K562 (cell line): Measurements from ENCODE around the gene PDHA2. TPM values are rescaled to one million over a fixed set of nuclear protein-coding genes. Genes with fewer than 3 reads are reported as not detected.

Experiments
- ATAC-seq: fragments of 200-7000 bp; cut with Tn5 transposase; 3 replicates; pipeline ENCODE4 v1.9.1; 2020; ENCODE audit warnings: moderate library complexity
- BruUV-seq: library from RNA; stranded (reverse); fragments of 400-500 nt; replicated peaks from 2 replicates; lab custom pipeline; 2021; lab: Mats Ljungman, UMichigan
- CTCF ChIA-PET: fragments of 300-600 bp; formaldehyde crosslinking; extraction: SDS; loops from one replicate; lab custom pipeline; 2021; ENCODE audit warnings: low intra/inter-chr PET ratio; lab: Yijun Ruan, JAX
- POLR2A ChIA-PET: fragments of 300-600, 350-650 bp; sonication (Branson Sonifier 250); formaldehyde crosslinking; extraction: SDS; loops from one replicate; lab custom pipeline; 2021; ENCODE audit warnings: antibody characterized with exemption, inconsistent platforms; lab: Yijun Ruan, JAX
- DNase-seq, 4 experiments: peaks; one replicate each; pipeline versions ENCODE4 v3.0.0 to v3.0.0-alpha.2; 2011 to 2018; ENCODE audit warnings: low spot score in 3 of 4, mixed read lengths in 3 of 4; ENCODE audit errors: extremely low read depth in 1 of 4
- FAIRE-seq: peaks from 2 replicates; lab custom pipeline; 2011; peaks lifted over from hg19 to GRCh38; lab: Jason Lieb, UNC
- H2AFZ ChIP-seq: 2 replicates; pipeline ENCODE4 v1.6.0; 2011; ENCODE audit warnings: low read depth, low read length, control low read depth, inconsistent platforms
- H3K27ac ChIP-seq: fragments of 200-600 bp; 3 replicates; pipeline ENCODE4 v1.8.0; 2011; ENCODE audit warnings: low read depth, mild to moderate bottlenecking, control low read depth, inconsistent platforms, low read length, moderate library complexity, mixed read lengths; ENCODE audit errors: extremely low read depth
- H3K27me3 ChIP-seq, 2 experiments: fragments of 300-600 bp in 1 of 2; 2 replicates in 1 of 2; 3 replicates in 1 of 2; pipeline versions ENCODE4 v1.6.0 to v1.8.0; 2011; ENCODE audit warnings: inconsistent platforms in 2 of 2, low read length in 2 of 2, mild to moderate bottlenecking in 1 of 2, mixed read lengths in 1 of 2, moderate library complexity in 1 of 2; ENCODE audit not compliant: control insufficient read depth in 2 of 2, insufficient read depth in 2 of 2
- H3K36me3 ChIP-seq: fragments of 300-600 bp; 3 replicates; pipeline ENCODE4 v1.8.0; 2011; ENCODE audit warnings: mild to moderate bottlenecking, low read length, inconsistent platforms; ENCODE audit not compliant: control insufficient read depth, insufficient read depth
- H3K4me1 ChIP-seq, 2 experiments: fragments of 200-600 bp in 1 of 2; replicated peaks in 1 of 2; 2 replicates in 1 of 2; 3 replicates in 1 of 2; pipeline versions ENCODE4 v1.5.1 to v1.8.0; 2011; ENCODE audit warnings: inconsistent platforms in 2 of 2, low read length in 2 of 2, mild to moderate bottlenecking in 1 of 2, mixed read lengths in 1 of 2, moderate library complexity in 1 of 2; ENCODE audit not compliant: control insufficient read depth in 2 of 2, insufficient read depth in 2 of 2
- H3K4me2 ChIP-seq: 2 replicates; pipeline ENCODE4 v1.6.1; 2011; ENCODE audit warnings: low read length, control low read depth, inconsistent platforms, mixed read lengths; ENCODE audit not compliant: insufficient read depth
- H3K4me3 ChIP-seq: fragments of 200-600 bp; sonication (generic), shearing (Covaris generic); 2 replicates; pipeline ENCODE4 v1.5.1; 2016; ENCODE audit warnings: control low read depth, inconsistent platforms
- H3K79me2 ChIP-seq: fragments of 200-600 bp; 3 replicates; pipeline ENCODE4 v1.8.0; 2011; ENCODE audit warnings: low read length, inconsistent platforms; ENCODE audit not compliant: control insufficient read depth, insufficient read depth
- H3K9ac ChIP-seq, 2 experiments: 2 replicates each; pipeline versions ENCODE4 v1.6.0 to v1.6.1; 2011; ENCODE audit warnings: low read depth in 2 of 2, low read length in 2 of 2, control low read depth in 1 of 2, inconsistent platforms in 1 of 2, mild to moderate bottlenecking in 1 of 2, mixed read lengths in 1 of 2; ENCODE audit not compliant: insufficient read depth in 1 of 2
- H3K9me1 ChIP-seq: one replicate; pipeline ENCODE4 v1.6.0; 2011; ENCODE audit warnings: inconsistent platforms, mild to moderate bottlenecking, low read length, moderate library complexity; ENCODE audit not compliant: control insufficient read depth, insufficient read depth
- H3K9me3 ChIP-seq: replicated peaks from 2 replicates; pipeline ENCODE4 v1.5.1; 2011; ENCODE audit warnings: low read depth, low read length, inconsistent platforms; ENCODE audit not compliant: control insufficient read depth, insufficient read depth
- H4K20me1 ChIP-seq: replicated peaks from 2 replicates; pipeline ENCODE4 v1.6.1; 2011; ENCODE audit warnings: low read length, inconsistent platforms, mixed read lengths; ENCODE audit not compliant: control insufficient read depth, insufficient read depth
- ADNP ChIP-seq: fragments of 200-800 bp; sonication (Bioruptor generic); IDR thresholded peaks from 2 replicates; pipeline ENCODE4 v1.6.1; 2016; ENCODE audit warnings: missing genetic modification characterization, missing compliant biosample characterization
- DACH1 ChIP-seq: fragments of 450-650 bp; IDR thresholded peaks from 2 replicates; pipeline ENCODE4 v1.6.1; 2018; ENCODE audit not compliant: partially characterized antibody
- FOXK1 ChIP-seq: sonication (generic); formaldehyde crosslinking; IDR thresholded peaks from 2 replicates; pipeline ENCODE4 v1.8.0; 2022; ENCODE audit warnings: missing genetic modification reagents, mild to moderate bottlenecking, borderline replicate concordance
- GTF2B ChIP-seq: IDR thresholded peaks from 2 replicates; pipeline ENCODE4 v1.6.1; 2011; ENCODE audit not compliant: insufficient read length; ENCODE audit errors: extremely low read depth
- HIVEP1 ChIP-seq: fragments of 250-450 bp; sonication (Bioruptor Pico); IDR thresholded peaks from 2 replicates; pipeline ENCODE4 v1.4.0; 2020; ENCODE audit warnings: mild to moderate bottlenecking
- MCM3 ChIP-seq: fragments of 450-650 bp; IDR thresholded peaks from 2 replicates; pipeline ENCODE4 v1.6.1; 2016
- MTA1 ChIP-seq: fragments of 450-650 bp; IDR thresholded peaks from 2 replicates; pipeline ENCODE4 v1.6.1; 2017; ENCODE audit warnings: borderline replicate concordance
- PYGO2 ChIP-seq: fragments of 450-650 bp; IDR thresholded peaks from 2 replicates; pipeline ENCODE4 v1.6.1; 2016; ENCODE audit warnings: mild to moderate bottlenecking, missing genetic modification characterization, moderate library complexity, missing compliant biosample characterization
- TEAD2 ChIP-seq: fragments of 450-650 bp; IDR thresholded peaks from 2 replicates; pipeline ENCODE4 v1.6.1; 2016; ENCODE audit warnings: missing genetic modification characterization, control low read depth, missing compliant biosample characterization
- ZNF140 ChIP-seq: fragments of 250-450 bp; sonication (Bioruptor Pico); IDR thresholded peaks from 2 replicates; pipeline ENCODE4 v1.8.0; 2021; ENCODE audit warnings: moderate library complexity, mild to moderate bottlenecking, inconsistent platforms
- ZNF197 ChIP-seq: fragments of 200-800 bp; sonication (Bioruptor generic); IDR thresholded peaks from 2 replicates; pipeline ENCODE4 v1.6.1; 2016; ENCODE audit warnings: low read depth, missing genetic modification characterization, missing compliant biosample characterization
- ZNF57 ChIP-seq: fragments of 450-650 bp; formaldehyde crosslinking; IDR thresholded peaks from 2 replicates; pipeline ENCODE4 v1.4.0; 2020; ENCODE audit warnings: mild to moderate bottlenecking, moderate library complexity
- ZNF75A ChIP-seq: fragments of 450-650 bp; formaldehyde crosslinking; IDR thresholded peaks from 2 replicates; pipeline ENCODE4 v1.4.0; 2020; ENCODE audit warnings: mild to moderate bottlenecking
- WGBS: fragments of 100-300 bp; shearing (Covaris generic); methylation state at CpG from one replicate; pipeline ENCODE4 v1.1.6; 2016; ENCODE audit warnings: low coverage, mixed read lengths; ENCODE audit not compliant: insufficient coverage; ENCODE audit errors: missing lambda C conversion rate; 5-methylcytosine and 5-hydroxymethylcytosine counted together
- in situ Hi-C: fragments of 300-500 bp; cut with MboI; formaldehyde crosslinking; loops from 4 replicates; pipeline ENCODE4 v1.15.0; 2018; ENCODE audit warnings: inconsistent platforms, mixed read lengths
- intact Hi-C: fragments of 100-400 bp; cut with micrococcal nuclease; formaldehyde crosslinking; loops from 2 replicates; pipeline ENCODE4 v1.14.2; 2022
- polyA plus RNA-seq, 8 experiments: library from polyadenylated mRNA; depleted of rRNA in 4 of 8; stranded (reverse) in 5 of 8; unstranded in 3 of 8; fragments of >200 nt; fragmentation: Nextera tagmentation in 2 of 8; fragmentation: Illumina TruSeq in 1 of 8; extraction: Ambion mirVana in 2 of 8; extraction: Trizol in 1 of 8; gene quantifications; 2 replicates each; pipeline versions ENCODE4 v1.2.1 to v1.2.3, GENCODE V29; 2011 to 2014; ENCODE audit warnings: inconsistent platforms in 1 of 8, missing spikeins in 1 of 8
- total RNA-seq, 7 experiments: library from RNA; depleted of rRNA in 6 of 7; stranded (reverse); fragments of >200 nt in 6 of 7; fragmentation: Illumina TruSeq in 2 of 7; extraction: Trizol in 2 of 7; gene quantifications; 2 replicates each; pipeline versions ENCODE4 v1.2.1 to v1.2.3, GENCODE V29; 2011 to 2021; ENCODE audit warnings: low replicate concordance in 1 of 7

The PDHA2 gene
- total and polyA plus RNA-seq, 9 of the 15 experiments (the other 6 are each of a cell fraction or from before 2014, with no cell fraction given), result not detected

- Histone ChIP-seq H3K4me1 (no peaks in the 10 kb centered on the region), H3K27ac (no peak overlapping the region), H3K79me2 (no peaks in the 10 kb centered on the region), H3K9me3 (no peaks in the 10 kb centered on the region), H3K36me3 (no peaks in the 10 kb centered on the region), H2AFZ (no peak overlapping the region), H3K9me1 (no peaks in the 10 kb centered on the region), H3K9ac (no peak overlapping the region), H3K4me2 (no peak overlapping the region), H3K27me3 (no peaks in the 10 kb centered on the region), H4K20me1 (no peaks in the 10 kb centered on the region), H3K4me3 (no peak overlapping the region)
- intact Hi-C loops, result no loop called here
- ATAC-seq (no peak), DNase-seq (no peak), FAIRE-seq (no peak)
- WGBS, result 0% methylated on average over 4 of the region's 4 CpGs
- POLR2A ChIA-PET, result no interaction called here
- no peak for TF ChIP-seq MCM3
- TF ChIP-seq DACH1, result no peak
- TF ChIP-seq ZNF75A (CRISPR knock-in tag), result no peak
- no peak for TF ChIP-seq TEAD2 (tag)
- TF ChIP-seq GTF2B, result no peak
- TF ChIP-seq ZNF57 (CRISPR knock-in tag), result no peak
- no peak for TF ChIP-seq ADNP (tag)
- TF ChIP-seq PYGO2 (tag), result no peak
- TF ChIP-seq FOXK1 (CRISPR knock-in tag), result no peak
- TF ChIP-seq ZNF140, result no peak
- TF ChIP-seq MTA1, result no peak
- no peak for TF ChIP-seq ZNF197 (CRISPR knock-in tag)
- TF ChIP-seq HIVEP1 (CRISPR knock-in tag), result no peak
- BruUV-seq, result no TSS peak
- CTCF ChIA-PET, result no interaction called here
- in situ Hi-C loops, result no loop called here
Measured at GRCh38 chr4:95831166-95831565, 8.7 kb upstream of the PDHA2 start.
